NCI-H1436 treated with DMSO at 0.1 percent for 48 hours (cell line): Measurements from ENCODE around the gene MRPS23.

ENCODE experiments used
- DNase-seq: peaks from one replicate; lab custom pipeline; 2025; lab: John Stamatoyannopoulos, UW

The MRPS23 gene

GRCh38 chr17:57794841-57795240, 55.0 kb downstream of the MRPS23 start:
- DNase-seq, result no peak

- no peak for DNase-seq
These were observed 61.1 kb downstream of the MRPS23 start for GRCh38 chr17:57788725-57789124.

GRCh38 chr17:57785022-57785421, 64.8 kb downstream of the MRPS23 start:
- no peak for DNase-seq
